ENCODE data around the gene EHMT1. TPM values are rescaled to one million over a fixed set of nuclear protein-coding genes. Genes with fewer than 3 reads are reported as not detected.

The EHMT1 gene
- total RNA-seq, 2 donors from 2014 or later = 106 to 108 TPM

DNA sequence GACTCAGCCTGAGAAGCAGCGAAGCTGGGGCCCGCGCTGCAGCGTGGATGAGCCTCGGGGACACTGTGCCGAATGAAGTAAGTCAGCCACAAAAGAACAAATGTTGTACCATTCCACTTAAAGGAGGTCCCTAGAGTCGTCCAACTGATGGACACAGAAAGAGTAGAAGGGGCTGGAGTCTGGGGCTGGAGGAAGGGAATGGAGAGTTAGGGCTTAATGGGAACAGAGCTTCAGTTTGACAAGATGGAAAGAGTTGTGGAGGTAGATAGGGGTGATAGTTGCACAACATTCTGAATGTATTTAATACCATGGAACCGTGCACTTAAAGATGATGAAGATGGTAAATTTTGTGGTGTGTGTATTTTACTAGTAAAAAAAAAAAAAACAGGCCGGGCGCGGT, 119.9 kb downstream of the EHMT1 start:
- DNase-seq = no peak
- no peak for ATAC-seq
- Mint-ChIP-seq H3K36me3 (ENCODE audit: low read depth) (peaks cover 11% of the 10 kb centered on the region), H3K4me3 (no peak overlapping the region), H3K27ac (peak overlapping the region; percentile 46), H3K27me3 (no peaks in the 10 kb centered on the region), H3K4me1 (peaks cover 16% of the 10 kb centered on the region)
- H3K9me3 ChIP-seq (ENCODE audit: control insufficient read depth, low read length, poor library complexity, severe bottlenecking) = peaks cover 6% of the 10 kb centered on the region

GRCh38 chr9:137739371-137740309, 120.8 kb downstream of the EHMT1 start:
- H3K4me1 Mint-ChIP-seq = peaks cover 19% of the 10 kb centered on the region
- H3K36me3 Mint-ChIP-seq (ENCODE audit: low read depth) = peaks cover 9% of the 10 kb centered on the region
- ATAC-seq = no peak
- H3K4me3 Mint-ChIP-seq = no peak overlapping the region
- H3K27ac Mint-ChIP-seq = no peak overlapping the region
- no peak for DNase-seq
- no peaks in the 10 kb centered on the region for H3K9me3 ChIP-seq (ENCODE audit: control insufficient read depth, low read length, poor library complexity, severe bottlenecking)
- H3K27me3 Mint-ChIP-seq = no peaks in the 10 kb centered on the region

DNA sequence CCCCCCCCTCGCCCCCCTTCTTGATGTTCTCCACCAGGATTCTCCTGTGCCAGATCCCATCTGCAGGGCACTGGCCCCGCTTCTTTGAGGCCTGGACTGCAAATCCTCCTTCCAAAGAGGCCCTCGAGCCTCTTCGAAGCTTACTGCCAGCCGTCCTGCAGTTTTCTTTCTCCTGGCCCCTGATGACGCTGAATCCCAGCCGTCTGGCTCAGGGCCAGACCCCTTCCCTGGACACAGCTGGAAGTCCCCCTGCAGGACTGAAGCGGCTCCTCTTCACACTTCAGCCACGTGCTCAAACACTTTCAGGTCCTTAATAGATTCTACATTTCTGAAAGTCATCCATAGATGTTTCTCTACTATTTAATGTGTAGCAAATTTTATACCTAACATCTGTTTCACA, 121.5 kb downstream of the EHMT1 start:
- H3K9me3 ChIP-seq (ENCODE audit: control insufficient read depth, low read length, poor library complexity, severe bottlenecking) = no peaks in the 10 kb centered on the region
- Mint-ChIP-seq H3K27me3 (no peaks in the 10 kb centered on the region), H3K4me1 (peaks cover 22% of the 10 kb centered on the region), H3K36me3 (ENCODE audit: low read depth) (peaks cover 9% of the 10 kb centered on the region), H3K4me3 (no peak overlapping the region), H3K27ac (no peak overlapping the region)
- ATAC-seq = no peak
- DNase-seq = no peak

- H3K27ac Mint-ChIP-seq = peak overlapping the region; percentile 74
- H3K27me3 Mint-ChIP-seq = no peaks in the 10 kb centered on the region
- ATAC-seq = no peak
- peaks cover 26% of the 10 kb centered on the region for H3K4me1 Mint-ChIP-seq
- peaks cover 9% of the 10 kb centered on the region for H3K36me3 Mint-ChIP-seq (ENCODE audit: low read depth)
- H3K4me3 Mint-ChIP-seq = no peak overlapping the region
- DNase-seq = no peak
- H3K9me3 ChIP-seq (ENCODE audit: control insufficient read depth, low read length, poor library complexity, severe bottlenecking) = no peaks in the 10 kb centered on the region
Measured at GRCh38 chr9:137741330-137741729, 122.5 kb downstream of the EHMT1 start.

GRCh38 chr9:137742698-137743097, 123.9 kb downstream of the EHMT1 start:
- H3K36me3 Mint-ChIP-seq (ENCODE audit: low read depth) = peaks cover 9% of the 10 kb centered on the region
- no peak for DNase-seq
- no peaks in the 10 kb centered on the region for H3K27me3 Mint-ChIP-seq
- no peak overlapping the region for H3K4me3 Mint-ChIP-seq
- H3K4me1 Mint-ChIP-seq = peaks cover 31% of the 10 kb centered on the region
- no peaks in the 10 kb centered on the region for H3K9me3 ChIP-seq (ENCODE audit: control insufficient read depth, low read length, poor library complexity, severe bottlenecking)
- peak overlapping the region; percentile 74 for H3K27ac Mint-ChIP-seq
- no peak for ATAC-seq

DNA sequence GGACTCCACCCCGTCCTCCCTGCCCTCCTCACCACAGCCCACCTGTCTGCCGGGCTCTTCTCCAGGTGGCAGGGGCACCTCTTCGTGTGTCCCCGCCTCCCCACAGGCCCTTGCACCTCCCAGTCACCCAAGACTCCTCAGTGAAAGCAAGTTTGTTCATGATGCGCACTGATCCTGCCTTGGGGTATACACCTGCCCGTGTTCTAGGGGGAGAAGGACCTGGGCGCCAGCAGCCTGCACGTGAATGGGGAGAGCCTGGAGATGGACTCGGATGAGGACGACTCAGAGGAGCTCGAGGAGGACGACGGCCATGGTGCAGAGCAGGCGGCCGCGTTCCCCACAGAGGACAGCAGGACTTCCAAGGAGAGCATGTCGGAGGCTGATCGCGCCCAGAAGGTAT, 124.9 kb downstream of the EHMT1 start:
- H3K9me3 ChIP-seq (ENCODE audit: control insufficient read depth, low read length, poor library complexity, severe bottlenecking) = no peaks in the 10 kb centered on the region
- Mint-ChIP-seq H3K27me3 (no peaks in the 10 kb centered on the region), H3K36me3 (ENCODE audit: low read depth) (peaks cover 9% of the 10 kb centered on the region), H3K4me1 (peaks cover 27% of the 10 kb centered on the region), H3K27ac (no peak overlapping the region), H3K4me3 (no peak overlapping the region)
- no peak for ATAC-seq
- DNase-seq = no peak

- DNase-seq (no peak), ATAC-seq (no peak)
- peaks cover 31% of the 10 kb centered on the region for H3K4me1 Mint-ChIP-seq
- H3K4me3 Mint-ChIP-seq = no peak overlapping the region
- H3K36me3 Mint-ChIP-seq (ENCODE audit: low read depth) = peaks cover 9% of the 10 kb centered on the region
- no peaks in the 10 kb centered on the region for H3K27me3 Mint-ChIP-seq
- H3K9me3 ChIP-seq (ENCODE audit: control insufficient read depth, low read length, poor library complexity, severe bottlenecking) = no peaks in the 10 kb centered on the region
- H3K27ac Mint-ChIP-seq = no peak overlapping the region
Measured at GRCh38 chr9:137744632-137745183, 125.9 kb downstream of the EHMT1 start.

GRCh38 chr9:137745541-137745991, 126.8 kb downstream of the EHMT1 start:
- Mint-ChIP-seq H3K27me3 (no peaks in the 10 kb centered on the region), H3K4me3 (no peak overlapping the region), H3K36me3 (ENCODE audit: low read depth) (peaks cover 9% of the 10 kb centered on the region), H3K4me1 (peaks cover 30% of the 10 kb centered on the region), H3K27ac (no peak overlapping the region)
- no peak for DNase-seq
- no peaks in the 10 kb centered on the region for H3K9me3 ChIP-seq (ENCODE audit: control insufficient read depth, low read length, poor library complexity, severe bottlenecking)
- peak; percentile 88 for ATAC-seq

- no peak overlapping the region for H3K4me3 Mint-ChIP-seq
- H3K36me3 Mint-ChIP-seq (ENCODE audit: low read depth) = peaks cover 10% of the 10 kb centered on the region
- H3K27ac Mint-ChIP-seq = no peak overlapping the region
Measured at GRCh38 chr9:137748311-137748710, 129.5 kb downstream of the EHMT1 start.

GRCh38 chr9:137748741-137749140, 129.9 kb downstream of the EHMT1 start:
- Mint-ChIP-seq H3K4me3 (no peak overlapping the region), H3K27ac (no peak overlapping the region)

More at GRCh38 chr9:137748311-137748710, 129.5 kb downstream of the EHMT1 start:
- no peaks in the 10 kb centered on the region for H3K27me3 Mint-ChIP-seq
- no peaks in the 10 kb centered on the region for H3K9me3 ChIP-seq (ENCODE audit: control insufficient read depth, low read length, poor library complexity, severe bottlenecking)
- peaks cover 29% of the 10 kb centered on the region for H3K4me1 Mint-ChIP-seq
- ATAC-seq = no peak
- DNase-seq = no peak

DNA sequence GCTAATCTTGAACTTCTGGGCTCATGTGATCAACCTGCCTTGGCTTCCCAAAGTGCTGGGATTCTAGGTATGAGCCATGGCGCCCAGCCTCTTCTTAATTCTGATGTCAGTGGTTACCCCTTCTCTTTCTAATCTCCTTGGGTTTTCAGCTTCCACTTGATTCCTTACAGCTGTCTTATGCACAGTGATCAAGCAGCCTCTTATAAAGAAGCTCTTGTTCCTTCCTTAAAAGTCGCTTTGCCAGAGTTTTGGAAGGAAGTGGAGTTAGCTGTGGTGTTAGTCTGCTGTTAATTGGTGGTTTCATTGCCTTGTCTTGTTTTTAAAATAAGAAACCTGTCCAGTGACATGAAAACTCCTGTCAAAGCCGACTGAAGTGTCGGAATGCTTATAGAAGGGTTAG, 130.7 kb downstream of the EHMT1 start:
- no peaks in the 10 kb centered on the region for H3K9me3 ChIP-seq (ENCODE audit: control insufficient read depth, low read length, poor library complexity, severe bottlenecking)
- DNase-seq (no peak), ATAC-seq (no peak)
- H3K4me1 Mint-ChIP-seq = peaks cover 28% of the 10 kb centered on the region
- peaks cover 13% of the 10 kb centered on the region for H3K36me3 Mint-ChIP-seq (ENCODE audit: low read depth)
- H3K27ac Mint-ChIP-seq = no peak overlapping the region
- no peaks in the 10 kb centered on the region for H3K27me3 Mint-ChIP-seq
- no peak overlapping the region for H3K4me3 Mint-ChIP-seq

More at GRCh38 chr9:137748741-137749140, 129.9 kb downstream of the EHMT1 start:
- H3K36me3 Mint-ChIP-seq (ENCODE audit: low read depth) = peaks cover 10% of the 10 kb centered on the region
- DNase-seq (no peak), ATAC-seq (no peak)
- no peaks in the 10 kb centered on the region for H3K9me3 ChIP-seq (ENCODE audit: control insufficient read depth, low read length, poor library complexity, severe bottlenecking)
- H3K4me1 Mint-ChIP-seq = peaks cover 29% of the 10 kb centered on the region
- H3K27me3 Mint-ChIP-seq = no peaks in the 10 kb centered on the region

DNA sequence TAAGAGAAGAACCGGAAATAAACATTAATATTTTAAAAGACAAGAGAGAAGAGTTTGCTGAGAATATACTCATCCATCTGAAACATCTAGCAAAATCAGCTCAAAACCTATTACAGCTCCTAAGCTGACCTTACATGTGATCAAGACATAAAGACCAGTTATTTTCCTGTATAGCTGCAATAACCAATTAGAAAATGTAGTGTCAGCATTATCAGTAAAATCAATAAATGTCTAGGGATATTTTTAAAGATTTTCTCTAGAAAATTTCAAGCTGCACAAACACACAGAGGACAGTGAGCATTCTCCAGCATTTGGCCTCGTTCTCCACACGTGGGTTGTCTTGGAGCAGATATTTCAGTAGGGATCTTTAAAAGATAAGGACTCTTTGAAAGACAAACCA, 131.2 kb downstream of the EHMT1 start:
- peaks cover 23% of the 10 kb centered on the region for H3K4me1 Mint-ChIP-seq

GRCh38 chr9:137750566-137750965, 131.8 kb downstream of the EHMT1 start:
- DNase-seq (no peak), ATAC-seq (no peak)
- Mint-ChIP-seq H3K27me3 (no peaks in the 10 kb centered on the region), H3K27ac (peak overlapping the region; percentile 65), H3K36me3 (ENCODE audit: low read depth) (peaks cover 17% of the 10 kb centered on the region), H3K4me3 (no peak overlapping the region), H3K4me1 (peaks cover 19% of the 10 kb centered on the region)
- no peaks in the 10 kb centered on the region for H3K9me3 ChIP-seq (ENCODE audit: control insufficient read depth, low read length, poor library complexity, severe bottlenecking)

More for the DNA sequence above, 131.2 kb downstream of the EHMT1 start:
- H3K9me3 ChIP-seq (ENCODE audit: control insufficient read depth, low read length, poor library complexity, severe bottlenecking) = no peaks in the 10 kb centered on the region
- Mint-ChIP-seq H3K36me3 (ENCODE audit: low read depth) (peaks cover 14% of the 10 kb centered on the region), H3K27ac (peak overlapping the region; percentile 65), H3K4me3 (no peak overlapping the region), H3K27me3 (no peaks in the 10 kb centered on the region)
- ATAC-seq (no peak), DNase-seq (no peak)
